HepG2 (cell line): Measurements from ENCODE around the gene HOXD12.

Experiments used
- CREM ChIP-seq, 2 experiments: sonication (generic) in 1 of 2; formaldehyde crosslinking in 1 of 2; IDR thresholded peaks; 2 replicates each; pipeline versions ENCODE4 v1.4.0 to v1.6.1; 2016 to 2020; ENCODE audit warnings: antibody characterized with exemption in 1 of 2, mild to moderate bottlenecking in 1 of 2, missing genetic modification reagents in 1 of 2
- MBD4 ChIP-seq: IDR thresholded peaks from 2 replicates; pipeline ENCODE4 v1.6.1; 2012; ENCODE audit warnings: low read length, inconsistent platforms, borderline replicate concordance
- RAD21 ChIP-seq: fragments of 450-650 bp; formaldehyde crosslinking; IDR thresholded peaks from 2 replicates; pipeline ENCODE4 v1.5.0; 2020; ENCODE audit warnings: mild to moderate bottlenecking
- TAF1 ChIP-seq: sonication (generic); formaldehyde crosslinking; IDR thresholded peaks from 2 replicates; pipeline ENCODE4 v1.4.0; 2020; ENCODE audit warnings: missing genetic modification reagents
- ZFP36 ChIP-seq: fragments of 150-350 bp; IDR thresholded peaks from 2 replicates; pipeline ENCODE4 v1.6.1; 2018; ENCODE audit warnings: borderline replicate concordance, low read length, low read depth; ENCODE audit not compliant: partially characterized antibody
- TF ChIP-seq, protein P1 (sequence below): sonication (generic); formaldehyde crosslinking; IDR thresholded peaks from 2 replicates; pipeline ENCODE4 v1.5.0; 2020; ENCODE audit warnings: mild to moderate bottlenecking, missing genetic modification reagents, moderate library complexity
- TF ChIP-seq, protein P2 (sequence below): sonication (generic); formaldehyde crosslinking; IDR thresholded peaks from 2 replicates; pipeline ENCODE4 v1.5.1; 2020; ENCODE audit warnings: mild to moderate bottlenecking, missing genetic modification reagents, borderline replicate concordance

- no peak for TF ChIP-seq CREM (IDR thresholded peaks at IDR 0.05)
- TF ChIP-seq CREM (CRISPR knock-in tag; IDR thresholded peaks at IDR 0.05): no peak
- TF ChIP-seq, protein P1, sequence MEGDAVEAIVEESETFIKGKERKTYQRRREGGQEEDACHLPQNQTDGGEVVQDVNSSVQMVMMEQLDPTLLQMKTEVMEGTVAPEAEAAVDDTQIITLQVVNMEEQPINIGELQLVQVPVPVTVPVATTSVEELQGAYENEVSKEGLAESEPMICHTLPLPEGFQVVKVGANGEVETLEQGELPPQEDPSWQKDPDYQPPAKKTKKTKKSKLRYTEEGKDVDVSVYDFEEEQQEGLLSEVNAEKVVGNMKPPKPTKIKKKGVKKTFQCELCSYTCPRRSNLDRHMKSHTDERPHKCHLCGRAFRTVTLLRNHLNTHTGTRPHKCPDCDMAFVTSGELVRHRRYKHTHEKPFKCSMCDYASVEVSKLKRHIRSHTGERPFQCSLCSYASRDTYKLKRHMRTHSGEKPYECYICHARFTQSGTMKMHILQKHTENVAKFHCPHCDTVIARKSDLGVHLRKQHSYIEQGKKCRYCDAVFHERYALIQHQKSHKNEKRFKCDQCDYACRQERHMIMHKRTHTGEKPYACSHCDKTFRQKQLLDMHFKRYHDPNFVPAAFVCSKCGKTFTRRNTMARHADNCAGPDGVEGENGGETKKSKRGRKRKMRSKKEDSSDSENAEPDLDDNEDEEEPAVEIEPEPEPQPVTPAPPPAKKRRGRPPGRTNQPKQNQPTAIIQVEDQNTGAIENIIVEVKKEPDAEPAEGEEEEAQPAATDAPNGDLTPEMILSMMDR (CRISPR knock-in tag): peak; percentile 53
- no peak for TF ChIP-seq MBD4
- TF ChIP-seq, protein P2, sequence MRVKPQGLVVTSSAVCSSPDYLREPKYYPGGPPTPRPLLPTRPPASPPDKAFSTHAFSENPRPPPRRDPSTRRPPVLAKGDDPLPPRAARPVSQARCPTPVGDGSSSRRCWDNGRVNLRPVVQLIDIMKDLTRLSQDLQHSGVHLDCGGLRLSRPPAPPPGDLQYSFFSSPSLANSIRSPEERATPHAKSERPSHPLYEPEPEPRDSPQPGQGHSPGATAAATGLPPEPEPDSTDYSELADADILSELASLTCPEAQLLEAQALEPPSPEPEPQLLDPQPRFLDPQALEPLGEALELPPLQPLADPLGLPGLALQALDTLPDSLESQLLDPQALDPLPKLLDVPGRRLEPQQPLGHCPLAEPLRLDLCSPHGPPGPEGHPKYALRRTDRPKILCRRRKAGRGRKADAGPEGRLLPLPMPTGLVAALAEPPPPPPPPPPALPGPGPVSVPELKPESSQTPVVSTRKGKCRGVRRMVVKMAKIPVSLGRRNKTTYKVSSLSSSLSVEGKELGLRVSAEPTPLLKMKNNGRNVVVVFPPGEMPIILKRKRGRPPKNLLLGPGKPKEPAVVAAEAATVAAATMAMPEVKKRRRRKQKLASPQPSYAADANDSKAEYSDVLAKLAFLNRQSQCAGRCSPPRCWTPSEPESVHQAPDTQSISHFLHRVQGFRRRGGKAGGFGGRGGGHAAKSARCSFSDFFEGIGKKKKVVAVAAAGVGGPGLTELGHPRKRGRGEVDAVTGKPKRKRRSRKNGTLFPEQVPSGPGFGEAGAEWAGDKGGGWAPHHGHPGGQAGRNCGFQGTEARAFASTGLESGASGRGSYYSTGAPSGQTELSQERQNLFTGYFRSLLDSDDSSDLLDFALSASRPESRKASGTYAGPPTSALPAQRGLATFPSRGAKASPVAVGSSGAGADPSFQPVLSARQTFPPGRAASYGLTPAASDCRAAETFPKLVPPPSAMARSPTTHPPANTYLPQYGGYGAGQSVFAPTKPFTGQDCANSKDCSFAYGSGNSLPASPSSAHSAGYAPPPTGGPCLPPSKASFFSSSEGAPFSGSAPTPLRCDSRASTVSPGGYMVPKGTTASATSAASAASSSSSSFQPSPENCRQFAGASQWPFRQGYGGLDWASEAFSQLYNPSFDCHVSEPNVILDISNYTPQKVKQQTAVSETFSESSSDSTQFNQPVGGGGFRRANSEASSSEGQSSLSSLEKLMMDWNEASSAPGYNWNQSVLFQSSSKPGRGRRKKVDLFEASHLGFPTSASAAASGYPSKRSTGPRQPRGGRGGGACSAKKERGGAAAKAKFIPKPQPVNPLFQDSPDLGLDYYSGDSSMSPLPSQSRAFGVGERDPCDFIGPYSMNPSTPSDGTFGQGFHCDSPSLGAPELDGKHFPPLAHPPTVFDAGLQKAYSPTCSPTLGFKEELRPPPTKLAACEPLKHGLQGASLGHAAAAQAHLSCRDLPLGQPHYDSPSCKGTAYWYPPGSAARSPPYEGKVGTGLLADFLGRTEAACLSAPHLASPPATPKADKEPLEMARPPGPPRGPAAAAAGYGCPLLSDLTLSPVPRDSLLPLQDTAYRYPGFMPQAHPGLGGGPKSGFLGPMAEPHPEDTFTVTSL (CRISPR knock-in tag): no peak
- TF ChIP-seq TAF1 (CRISPR knock-in tag): no peak
- TF ChIP-seq RAD21 (CRISPR knock-in tag): no peak
- no peak for TF ChIP-seq ZFP36
Observed at GRCh38 chr2:176118601-176119339, 19.2 kb downstream of the HOXD12 start.
